ENCODE data around the gene ULK1. TPM values are rescaled to one million over a fixed set of nuclear protein-coding genes. Genes with fewer than 3 reads are reported as not detected.

Gene ULK1
- total RNA-seq, 2 experiments from 2014 or later = 14.9 to 18.3 TPM

GRCh38 chr12:131930510-131930909 is 36.1 kb downstream of the ULK1 start:
- ChIA-PET POLR2A (interaction anchor here (0.7 to 2.0 kb wide), 5 partner anchors 8 to 25 kb away, joined by 3 to 10 read pairs (median 3); partner anchors contain the start of gene EP400), CTCF (no interaction called here)

GRCh38 chr12:131933387-131933786 is 39.0 kb downstream of the ULK1 start:
- ChIA-PET CTCF (no interaction called here), POLR2A (no interaction called here)

- POLR2A ChIA-PET = no interaction called here
Observed at GRCh38 chr12:131934535-131934934, 40.1 kb downstream of the ULK1 start.

GRCh38 chr12:131938082-131938481 is 43.7 kb downstream of the ULK1 start:
- CTCF ChIA-PET = no interaction called here
- POLR2A ChIA-PET = no interaction called here

More at GRCh38 chr12:131934535-131934934, 40.1 kb downstream of the ULK1 start:
- CTCF ChIA-PET = no interaction called here

GRCh38 chr12:131939007-131939406 is 44.6 kb downstream of the ULK1 start:
- ChIA-PET POLR2A (no interaction called here), CTCF (no interaction called here)

- ChIA-PET CTCF (no interaction called here), POLR2A (no interaction called here)
Observed at GRCh38 chr12:131940141-131940547, 45.7 kb downstream of the ULK1 start.

GRCh38 chr12:131941116-131941986 is 46.9 kb downstream of the ULK1 start:
- POLR2A ChIA-PET = no interaction called here

GRCh38 chr12:131941987-131942341 is 47.5 kb downstream of the ULK1 start:
- ChIA-PET CTCF (no interaction called here), POLR2A (no interaction called here)

More at GRCh38 chr12:131941116-131941986, 46.9 kb downstream of the ULK1 start:
- CTCF ChIA-PET = no interaction called here

- POLR2A ChIA-PET = no interaction called here
- CTCF ChIA-PET = no interaction called here
Observed at GRCh38 chr12:131942671-131943070, 48.2 kb downstream of the ULK1 start.

GRCh38 chr12:131943389-131943788 is 49.0 kb downstream of the ULK1 start:
- ChIA-PET CTCF (no interaction called here), POLR2A (no interaction called here)

GRCh38 chr12:131943876-131944275 is 49.5 kb downstream of the ULK1 start:
- POLR2A ChIA-PET = no interaction called here
- CTCF ChIA-PET = no interaction called here

- CTCF ChIA-PET = interaction anchor here (0.5 kb wide), 1 partner anchor 1076 kb away, joined by 5 read pairs; no protein-coding TSS in a partner anchor
- POLR2A ChIA-PET = interaction anchor here (2.1 kb wide), 1 partner anchor 15 kb away, joined by 8 read pairs; the partner anchor contains the start of gene PUS1
Observed at GRCh38 chr12:131944601-131945251, 50.3 kb downstream of the ULK1 start.

- ChIA-PET POLR2A (interaction anchor here (0.6 to 0.7 kb wide), 2 partner anchors 8 to 197 kb away, joined by 3 to 4 read pairs; no protein-coding TSS in a partner anchor), CTCF (no interaction called here)
Observed at GRCh38 chr12:131946757-131947156, 52.3 kb downstream of the ULK1 start.

- ChIA-PET POLR2A (interaction anchor here (0.7 kb wide), 1 partner anchor 197 kb away, joined by 4 read pairs; no protein-coding TSS in a partner anchor), CTCF (no interaction called here)
Observed at GRCh38 chr12:131947482-131948027, 53.1 kb downstream of the ULK1 start.

GRCh38 chr12:131948166-131948712 is 53.8 kb downstream of the ULK1 start:
- CTCF ChIA-PET = no interaction called here

GRCh38 chr12:131948713-131949430 is 54.5 kb downstream of the ULK1 start:
- ChIA-PET POLR2A (interaction anchor here (1.2 to 1.3 kb wide), 2 partner anchors 19 to 21 kb away, joined by 3 to 10 read pairs; partner anchors contain the start of gene PUS1), CTCF (interaction anchor here (1.3 kb wide), 1 partner anchor 214 kb away, joined by 3 read pairs; no protein-coding TSS in a partner anchor)

More at GRCh38 chr12:131948166-131948712, 53.8 kb downstream of the ULK1 start:
- POLR2A ChIA-PET = no interaction called here

GRCh38 chr12:131949431-131950181 is 55.2 kb downstream of the ULK1 start, which contains the start of gene EP400:
Gene EP400, plus strand, starts transcription at chr12:131949942. Its CDS starts 10,678 bp downstream, at chr12:131960620.
- ChIA-PET CTCF (interaction anchor here (1.3 kb wide), 1 partner anchor 215 kb away, joined by 3 read pairs; no protein-coding TSS in a partner anchor), POLR2A (interaction anchor here (0.6 to 1.3 kb wide), 3 partner anchors 20 to 56 kb away, joined by 3 to 10 read pairs (median 9); partner anchors contain the start of gene PUS1)

- CTCF ChIA-PET = interaction anchor here (1.3 kb wide), 1 partner anchor 216 kb away, joined by 3 read pairs; no protein-coding TSS in a partner anchor
- POLR2A ChIA-PET = interaction anchor here (0.6 to 1.3 kb wide), 3 partner anchors 20 to 57 kb away, joined by 3 to 10 read pairs (median 9); partner anchors contain the start of gene PUS1
Observed at GRCh38 chr12:131950182-131950913, 55.9 kb downstream of the ULK1 start.
